Activated CD4-positive, alpha-beta memory T cell treated with anti-CD3 and anti-CD28 coated beads for 36 hours (primary cell): ENCODE data around the gene CD300H. TPM values are rescaled to one million over a fixed set of nuclear protein-coding genes. Genes with fewer than 3 reads are reported as not detected.
A peak's percentile ranks its signal among the peaks of the same experiment; 100 is the strongest.
"Not testable (repeated sequence)": the region's sequence is repeated elsewhere in the genome, so short reads cannot be mapped to it uniquely, and the experiment has no call there.

Experiments
- CTCF ChIA-PET: fragments of 350-600 bp; sonication (Branson Sonifier 250); formaldehyde crosslinking; loops from one replicate; lab custom pipeline; 2021; ENCODE audit warnings: antibody characterized with exemption, inconsistent platforms; lab: Charles Lee
- POLR2A ChIA-PET: fragments of 350-600 bp; sonication (Branson Sonifier 250); formaldehyde crosslinking; loops from one replicate; lab custom pipeline; 2021; ENCODE audit warnings: antibody characterized with exemption; lab: Charles Lee
- DNase-seq: peaks from one replicate; pipeline ENCODE4 v3.0.0-alpha.2; 2020
- H3K27ac Mint-ChIP-seq: one replicate; pipeline ENCODE4 v1.8.0; 2021; ENCODE audit warnings: mixed read lengths
- H3K27me3 Mint-ChIP-seq: one replicate; pipeline ENCODE4 v1.8.0; 2021; ENCODE audit warnings: mixed read lengths
- H3K36me3 Mint-ChIP-seq: one replicate; pipeline ENCODE4 v1.8.0; 2021; ENCODE audit warnings: mixed read lengths
- H3K4me1 Mint-ChIP-seq: one replicate; pipeline ENCODE4 v1.8.0; 2021; ENCODE audit warnings: low read depth, mixed read lengths
- H3K4me3 Mint-ChIP-seq: one replicate; pipeline ENCODE4 v1.8.0; 2021; ENCODE audit warnings: mild to moderate bottlenecking, mixed read lengths
- H3K9me3 Mint-ChIP-seq: one replicate; pipeline ENCODE4 v1.8.0; 2021; ENCODE audit warnings: mixed read lengths
- intact Hi-C: fragments of 100-400 bp; cut with micrococcal nuclease; formaldehyde crosslinking; loops from one replicate; pipeline ENCODE4 v1.15.1; 2023
- total RNA-seq, 2 experiments: library from RNA; stranded (reverse); gene quantifications; one replicate each; pipeline ENCODE4 v1.2.3, GENCODE V29; 2021

CD300H gene
- total RNA-seq, 2 experiments from 2014 or later, result not detected

GRCh38 chr17:74582633-74583032 lies 15.3 kb upstream of the CD300H start:
- H3K4me1 Mint-ChIP-seq, result peaks cover 9% of the 10 kb centered on the region
- ChIA-PET CTCF (interaction anchor here (1.4 to 1.7 kb wide), 2 partner anchors 16 to 20 kb away, joined by 3 to 5 read pairs; no protein-coding TSS in a partner anchor), POLR2A (no interaction called here)
- intact Hi-C loops, result no loop called here
- no peak overlapping the region for H3K4me3 Mint-ChIP-seq
- no peaks in the 10 kb centered on the region for H3K36me3 Mint-ChIP-seq
- peaks cover 3% of the 10 kb centered on the region for H3K27me3 Mint-ChIP-seq
- H3K27ac Mint-ChIP-seq, result no peak overlapping the region
- no peak for DNase-seq
- peaks cover 8% of the 10 kb centered on the region for H3K9me3 Mint-ChIP-seq

- H3K4me3 Mint-ChIP-seq, result no peak overlapping the region
- H3K4me1 Mint-ChIP-seq, result peaks cover 9% of the 10 kb centered on the region
- peaks cover 6% of the 10 kb centered on the region for H3K9me3 Mint-ChIP-seq
- H3K27me3 Mint-ChIP-seq, result peaks cover 3% of the 10 kb centered on the region
- CTCF ChIA-PET, result interaction anchor here (1.3 to 1.8 kb wide), 2 partner anchors 13 to 201 kb away, joined by 5 to 9 read pairs; partner anchors contain the start of gene CD300H
- DNase-seq, result no peak
- intact Hi-C loops, result no loop called here
- H3K27ac Mint-ChIP-seq, result no peak overlapping the region
- POLR2A ChIA-PET, result no interaction called here
- no peaks in the 10 kb centered on the region for H3K36me3 Mint-ChIP-seq
Observed at GRCh38 chr17:74579900-74580299, 12.6 kb upstream of the CD300H start.

GRCh38 chr17:74578979-74579378 lies 11.7 kb upstream of the CD300H start:
- Mint-ChIP-seq H3K4me1 (peaks cover 9% of the 10 kb centered on the region), H3K36me3 (no peaks in the 10 kb centered on the region), H3K9me3 (no peaks in the 10 kb centered on the region), H3K27ac (no peak overlapping the region), H3K27me3 (peaks cover 4% of the 10 kb centered on the region), H3K4me3 (no peak overlapping the region)
- POLR2A ChIA-PET, result interaction anchor here (0.5 kb wide), 1 partner anchor 145 kb away, joined by 3 read pairs; no protein-coding TSS in a partner anchor
- intact Hi-C loops, result no loop called here
- DNase-seq, result no peak
- CTCF ChIA-PET, result interaction anchor here (1.3 to 1.8 kb wide), 2 partner anchors 12 to 200 kb away, joined by 5 to 9 read pairs; partner anchors contain the start of gene CD300H

GRCh38 chr17:74574489-74575142 lies 7.3 kb upstream of the CD300H start:
- intact Hi-C loops, result no loop called here
- Mint-ChIP-seq H3K36me3 (no peaks in the 10 kb centered on the region), H3K27me3 (peaks cover 9% of the 10 kb centered on the region), H3K4me1 (peaks cover 2% of the 10 kb centered on the region), H3K4me3 (no peak overlapping the region), H3K9me3 (no peaks in the 10 kb centered on the region), H3K27ac (no peak overlapping the region)
- ChIA-PET POLR2A (no interaction called here), CTCF (interaction anchor here (1.5 kb wide), 1 partner anchor 9 kb away, joined by 5 read pairs; no protein-coding TSS in a partner anchor)
- no peak for DNase-seq

- POLR2A ChIA-PET, H3K27ac Mint-ChIP-seq, H3K9me3 Mint-ChIP-seq, H3K4me3 Mint-ChIP-seq, intact Hi-C loops, H3K36me3 Mint-ChIP-seq, DNase-seq: not testable (repeated sequence)
- Mint-ChIP-seq H3K4me1 (peaks cover 11% of the 10 kb centered on the region), H3K27me3 (peaks cover 16% of the 10 kb centered on the region)
- CTCF ChIA-PET, result interaction anchor here (1.5 kb wide), 1 partner anchor 8 kb away, joined by 5 read pairs; no protein-coding TSS in a partner anchor
Observed at GRCh38 chr17:74573635-74574034, 6.3 kb upstream of the CD300H start.

GRCh38 chr17:74573169-74573568 lies 5.9 kb upstream of the CD300H start:
- DNase-seq, result no peak
- Mint-ChIP-seq H3K36me3 (no peaks in the 10 kb centered on the region), H3K27ac (no peak overlapping the region), H3K9me3 (no peaks in the 10 kb centered on the region), H3K4me1 (peaks cover 11% of the 10 kb centered on the region), H3K4me3 (no peak overlapping the region), H3K27me3 (peaks cover 21% of the 10 kb centered on the region)
- CTCF ChIA-PET, result no interaction called here
- intact Hi-C loops, result no loop called here
- POLR2A ChIA-PET, result no interaction called here

- Mint-ChIP-seq H3K27me3 (peaks cover 24% of the 10 kb centered on the region), H3K4me1 (peaks cover 11% of the 10 kb centered on the region), H3K4me3 (no peak overlapping the region), H3K9me3 (no peaks in the 10 kb centered on the region), H3K27ac (no peak overlapping the region), H3K36me3 (no peaks in the 10 kb centered on the region)
- DNase-seq, result no peak
- intact Hi-C loops, result no loop called here
- ChIA-PET CTCF (no interaction called here), POLR2A (no interaction called here)
Observed at GRCh38 chr17:74571621-74572270, 4.4 kb upstream of the CD300H start.

GRCh38 chr17:74569020-74570003 lies 2.0 kb upstream of the CD300H start:
- Mint-ChIP-seq H3K4me3 (no peak overlapping the region), H3K4me1 (peaks cover 11% of the 10 kb centered on the region), H3K36me3 (no peaks in the 10 kb centered on the region), H3K27ac (no peak overlapping the region), H3K27me3 (peaks cover 23% of the 10 kb centered on the region), H3K9me3 (no peaks in the 10 kb centered on the region)
- ChIA-PET POLR2A (no interaction called here), CTCF (interaction anchor here (1.0 kb wide), 1 partner anchor 190 kb away, joined by 3 read pairs; no protein-coding TSS in a partner anchor)
- peak; percentile 66 for DNase-seq
- intact Hi-C loops, result no loop called here

- Mint-ChIP-seq H3K4me1 (peaks cover 11% of the 10 kb centered on the region), H3K4me3 (no peak overlapping the region), H3K27me3 (peaks cover 24% of the 10 kb centered on the region), H3K27ac (no peak overlapping the region), H3K9me3 (no peaks in the 10 kb centered on the region), H3K36me3 (no peaks in the 10 kb centered on the region)
- intact Hi-C loops, result no loop called here
- CTCF ChIA-PET, result no interaction called here
- DNase-seq, result no peak
- POLR2A ChIA-PET, result no interaction called here
Observed at GRCh38 chr17:74568106-74568873, 981 bp upstream of the CD300H start.

- ChIA-PET POLR2A (no interaction called here), CTCF (interaction anchor here (0.6 to 2.2 kb wide), 25 partner anchors 8 to 296 kb away, joined by 3 to 18 read pairs (median 4); partner anchors contain the start of gene CD300LD)
- H3K4me1 Mint-ChIP-seq, result peaks cover 11% of the 10 kb centered on the region
- no peak overlapping the region for H3K4me3 Mint-ChIP-seq
- peak; percentile 48 for DNase-seq
- peaks cover 27% of the 10 kb centered on the region for H3K27me3 Mint-ChIP-seq
- H3K36me3 Mint-ChIP-seq, result no peaks in the 10 kb centered on the region
- intact Hi-C loops, result no loop called here
- no peak overlapping the region for H3K27ac Mint-ChIP-seq
- H3K9me3 Mint-ChIP-seq, result no peaks in the 10 kb centered on the region
Observed at GRCh38 chr17:74566132-74566753, 1.1 kb downstream of the CD300H start.

GRCh38 chr17:74565126-74565525 lies 2.2 kb downstream of the CD300H start:
- ChIA-PET POLR2A (no interaction called here), CTCF (interaction anchor here (0.6 to 1.8 kb wide), 7 partner anchors 18 to 186 kb away, joined by 3 to 7 read pairs (median 3); partner anchors contain the start of gene CD300LD)
- intact Hi-C loops, result no loop called here
- no peaks in the 10 kb centered on the region for H3K36me3 Mint-ChIP-seq
- no peaks in the 10 kb centered on the region for H3K9me3 Mint-ChIP-seq
- H3K4me1 Mint-ChIP-seq, result peaks cover 11% of the 10 kb centered on the region
- H3K4me3 Mint-ChIP-seq, result no peak overlapping the region
- peaks cover 26% of the 10 kb centered on the region for H3K27me3 Mint-ChIP-seq
- H3K27ac Mint-ChIP-seq, result no peak overlapping the region
- no peak for DNase-seq
